HUDEP-2 (cell line): ENCODE data around the gene C2CD2.
"Not testable (repeated sequence)": the region's sequence is repeated elsewhere in the genome, so short reads cannot be mapped to it uniquely, and the experiment has no call there.

ENCODE experiments used
- DNase-seq, 76 experiments: peaks; one replicate each; lab custom pipeline; 2025; ENCODE audit not compliant: unreplicated experiment in 76 of 76; lab: John Stamatoyannopoulos, UW

Gene C2CD2

GRCh38 chr21:41953831-41954653 lies at the start of gene C2CD2:
C2CD2 (minus strand) TSS chr21:41954018; CDS start chr21:41953648, 370 bp downstream.
- peak in 61 of 76 experiments; percentile 17 to 83 (median 60) for DNase-seq

- no peak for DNase-seq
These were observed 49.2 kb upstream of the C2CD2 start for GRCh38 chr21:42003051-42003461.

GRCh38 chr21:42002421-42002958 lies 48.7 kb upstream of the C2CD2 start:
- no peak for DNase-seq

- DNase-seq = no peak
These were observed 48.0 kb upstream of the C2CD2 start for GRCh38 chr21:42001781-42002180.

- DNase-seq = no peak
These were observed 47.1 kb upstream of the C2CD2 start for GRCh38 chr21:42000908-42001307.

- DNase-seq = no peak
These were observed 43.8 kb upstream of the C2CD2 start for GRCh38 chr21:41997657-41998056.

- DNase-seq = no peak
These were observed 41.8 kb upstream of the C2CD2 start for GRCh38 chr21:41995577-41995976.

GRCh38 chr21:41994613-41995012 lies 40.8 kb upstream of the C2CD2 start:
- DNase-seq = not testable (repeated sequence)

GRCh38 chr21:41993744-41994143 lies 39.9 kb upstream of the C2CD2 start:
- no peak for DNase-seq

- no peak for DNase-seq
These were observed 38.8 kb upstream of the C2CD2 start for GRCh38 chr21:41992576-41992975.

GRCh38 chr21:41991659-41992058 lies 37.8 kb upstream of the C2CD2 start:
- DNase-seq = no peak

GRCh38 chr21:41989698-41990097 lies 35.9 kb upstream of the C2CD2 start:
- DNase-seq = no peak

- no peak for DNase-seq
These were observed 33.5 kb upstream of the C2CD2 start for GRCh38 chr21:41987310-41987709.

GRCh38 chr21:41985662-41986416 lies 32.0 kb upstream of the C2CD2 start:
- no peak for DNase-seq

GRCh38 chr21:41983229-41983628 lies 29.4 kb upstream of the C2CD2 start:
- no peak for DNase-seq

GRCh38 chr21:41980561-41980960 lies 26.7 kb upstream of the C2CD2 start:
- no peak for DNase-seq

- DNase-seq = no peak
These were observed 26.0 kb upstream of the C2CD2 start for GRCh38 chr21:41979751-41980369.

GRCh38 chr21:41979335-41979734 lies 25.5 kb upstream of the C2CD2 start:
- DNase-seq = no peak

- DNase-seq = no peak
These were observed 23.5 kb upstream of the C2CD2 start for GRCh38 chr21:41977034-41977950.

- no peak for DNase-seq
These were observed 22.8 kb upstream of the C2CD2 start for GRCh38 chr21:41976611-41977010.
